Mammary epithelial cell (primary cell): Measurements from ENCODE around the gene CRYBG2.

ENCODE experiments used
- EZH2 ChIP-seq: IDR thresholded peaks from 2 replicates; pipeline ENCODE4 v1.6.1; 2012; ENCODE audit warnings: low read length, inconsistent platforms, borderline replicate concordance
- TF ChIP-seq, protein P1 (sequence below), 2 donors: IDR thresholded peaks in 1 of 2; conservative IDR thresholded peaks in 1 of 2; 2 replicates each; pipeline ENCODE4 v1.5.1; 2011 to 2012; ENCODE audit warnings: inconsistent platforms in 2 of 2, low read length in 2 of 2, mild to moderate bottlenecking in 2 of 2, control low read depth in 1 of 2, low read depth in 1 of 2; ENCODE audit not compliant: insufficient read depth in 1 of 2; ENCODE audit errors: extremely low read depth in 1 of 2

DNA sequence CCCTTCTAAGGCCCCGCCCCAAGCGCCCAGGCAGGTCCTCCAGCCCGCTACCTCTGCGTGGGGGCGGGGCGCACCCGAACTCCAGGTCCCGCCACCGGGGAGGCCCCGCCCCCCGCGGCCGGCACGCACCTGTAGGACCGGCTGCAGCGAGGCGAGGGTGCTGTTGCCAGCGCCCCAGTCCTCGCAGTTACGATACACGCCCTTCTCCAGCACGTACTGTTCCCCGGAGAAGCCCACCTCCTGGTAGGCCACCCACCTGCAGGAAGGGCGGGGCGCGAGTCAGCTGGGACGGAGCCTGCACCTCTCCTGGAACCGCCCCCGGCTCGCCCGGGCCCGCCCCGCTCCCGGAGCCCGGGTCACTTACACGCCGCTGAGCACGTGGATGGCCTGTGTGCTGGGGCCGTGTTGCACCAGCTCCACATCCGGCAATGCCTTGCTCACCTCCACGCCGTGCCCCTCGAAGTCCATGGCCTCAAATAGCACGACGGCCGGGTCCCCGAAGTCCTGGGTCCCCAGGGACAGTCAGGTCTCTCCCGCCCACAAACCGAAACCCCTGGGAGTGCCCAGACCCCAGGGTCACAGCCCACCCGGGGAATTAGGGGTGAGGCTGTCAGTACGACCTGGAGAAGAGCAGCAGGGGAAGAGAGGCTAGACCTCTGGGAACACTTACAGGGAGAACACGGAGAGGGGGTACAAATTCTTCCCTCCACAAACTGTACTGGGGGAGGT, 17.3 kb downstream of the CRYBG2 start:
- TF ChIP-seq, protein P1, sequence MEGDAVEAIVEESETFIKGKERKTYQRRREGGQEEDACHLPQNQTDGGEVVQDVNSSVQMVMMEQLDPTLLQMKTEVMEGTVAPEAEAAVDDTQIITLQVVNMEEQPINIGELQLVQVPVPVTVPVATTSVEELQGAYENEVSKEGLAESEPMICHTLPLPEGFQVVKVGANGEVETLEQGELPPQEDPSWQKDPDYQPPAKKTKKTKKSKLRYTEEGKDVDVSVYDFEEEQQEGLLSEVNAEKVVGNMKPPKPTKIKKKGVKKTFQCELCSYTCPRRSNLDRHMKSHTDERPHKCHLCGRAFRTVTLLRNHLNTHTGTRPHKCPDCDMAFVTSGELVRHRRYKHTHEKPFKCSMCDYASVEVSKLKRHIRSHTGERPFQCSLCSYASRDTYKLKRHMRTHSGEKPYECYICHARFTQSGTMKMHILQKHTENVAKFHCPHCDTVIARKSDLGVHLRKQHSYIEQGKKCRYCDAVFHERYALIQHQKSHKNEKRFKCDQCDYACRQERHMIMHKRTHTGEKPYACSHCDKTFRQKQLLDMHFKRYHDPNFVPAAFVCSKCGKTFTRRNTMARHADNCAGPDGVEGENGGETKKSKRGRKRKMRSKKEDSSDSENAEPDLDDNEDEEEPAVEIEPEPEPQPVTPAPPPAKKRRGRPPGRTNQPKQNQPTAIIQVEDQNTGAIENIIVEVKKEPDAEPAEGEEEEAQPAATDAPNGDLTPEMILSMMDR (conservative IDR thresholded peaks at IDR 0.05 in 1 of 2, IDR thresholded peaks at IDR 0.05 in 1 of 2; ENCODE audit: extremely low read depth in 1 of 2, insufficient read depth in 1 of 2, low read depth in 1 of 2, low read length in 2 of 2): no peak
- no peak for TF ChIP-seq EZH2
